ENCODE measurements around the gene ALKAL2.

GRCh38 chr2:273333-273732, 14.6 kb downstream of the ALKAL2 start:
- TF ChIP-seq, protein P1, sequence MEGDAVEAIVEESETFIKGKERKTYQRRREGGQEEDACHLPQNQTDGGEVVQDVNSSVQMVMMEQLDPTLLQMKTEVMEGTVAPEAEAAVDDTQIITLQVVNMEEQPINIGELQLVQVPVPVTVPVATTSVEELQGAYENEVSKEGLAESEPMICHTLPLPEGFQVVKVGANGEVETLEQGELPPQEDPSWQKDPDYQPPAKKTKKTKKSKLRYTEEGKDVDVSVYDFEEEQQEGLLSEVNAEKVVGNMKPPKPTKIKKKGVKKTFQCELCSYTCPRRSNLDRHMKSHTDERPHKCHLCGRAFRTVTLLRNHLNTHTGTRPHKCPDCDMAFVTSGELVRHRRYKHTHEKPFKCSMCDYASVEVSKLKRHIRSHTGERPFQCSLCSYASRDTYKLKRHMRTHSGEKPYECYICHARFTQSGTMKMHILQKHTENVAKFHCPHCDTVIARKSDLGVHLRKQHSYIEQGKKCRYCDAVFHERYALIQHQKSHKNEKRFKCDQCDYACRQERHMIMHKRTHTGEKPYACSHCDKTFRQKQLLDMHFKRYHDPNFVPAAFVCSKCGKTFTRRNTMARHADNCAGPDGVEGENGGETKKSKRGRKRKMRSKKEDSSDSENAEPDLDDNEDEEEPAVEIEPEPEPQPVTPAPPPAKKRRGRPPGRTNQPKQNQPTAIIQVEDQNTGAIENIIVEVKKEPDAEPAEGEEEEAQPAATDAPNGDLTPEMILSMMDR (IDR thresholded peaks at IDR 0.05; ENCODE audit: insufficient read depth, low read depth, low read length): no peak
- TF ChIP-seq EZH2 (IDR thresholded peaks at IDR 0.05; ENCODE audit: insufficient read depth, low read length): no peak

Measured in astrocyte (in vitro differentiated cells and primary cell).